WERI-Rb-1 (cell line): ENCODE measurements around the gene PABPC1L.

Experiments used
- DNase-seq: peaks from one replicate; pipeline ENCODE4 v3.0.0-alpha.2; 2020
- H3K27ac ChIP-seq: fragments of 250-450 bp; sonication (Bioruptor Pico); 2 replicates; pipeline ENCODE4 v1.5.1; 2020; ENCODE audit warnings: mild to moderate bottlenecking, moderate library complexity
- H3K27me3 ChIP-seq: fragments of 250-450 bp; sonication (Bioruptor Pico); 2 replicates; pipeline ENCODE4 v1.5.1; 2021; ENCODE audit warnings: mild to moderate bottlenecking, low read depth, moderate library complexity; ENCODE audit not compliant: insufficient read depth, severe bottlenecking
- H3K36me3 ChIP-seq: fragments of 250-450 bp; sonication (Bioruptor Pico); 2 replicates; pipeline ENCODE4 v1.5.1; 2020; ENCODE audit warnings: mild to moderate bottlenecking, moderate library complexity
- H3K4me3 ChIP-seq: 2 replicates; pipeline ENCODE4 v1.5.1; 2011; ENCODE audit warnings: low read depth, mild to moderate bottlenecking, control low read depth, low read length
- H3K9me3 ChIP-seq: fragments of 250-450 bp; sonication (Bioruptor Pico); 2 replicates; pipeline ENCODE4 v1.5.1; 2021; ENCODE audit warnings: mild to moderate bottlenecking, moderate library complexity; ENCODE audit not compliant: severe bottlenecking
- TF ChIP-seq, protein P1 (sequence below): IDR thresholded peaks from 2 replicates; pipeline ENCODE4 v1.5.1; 2011; ENCODE audit warnings: low read depth, mild to moderate bottlenecking, control low read depth, inconsistent platforms, low read length

Gene PABPC1L

DNA sequence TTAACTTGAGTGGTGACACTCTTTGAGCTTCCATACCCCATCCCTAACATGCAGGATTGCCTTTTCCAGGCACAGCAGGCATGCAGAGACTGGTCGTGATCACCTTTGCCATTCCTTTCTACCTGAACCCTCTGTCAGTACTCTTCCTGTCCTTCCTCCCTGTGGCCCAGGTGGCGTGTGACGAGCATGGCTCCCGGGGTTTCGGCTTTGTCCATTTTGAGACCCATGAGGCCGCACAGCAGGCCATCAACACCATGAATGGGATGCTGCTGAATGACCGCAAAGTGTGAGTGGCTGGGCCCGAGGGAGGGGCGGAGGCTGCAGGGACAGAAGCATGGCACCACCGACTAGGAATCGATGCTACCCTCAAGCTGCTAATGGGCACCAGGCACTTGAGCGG lies 6.7 kb downstream of the PABPC1L start:
- DNase-seq = no peak

DNA sequence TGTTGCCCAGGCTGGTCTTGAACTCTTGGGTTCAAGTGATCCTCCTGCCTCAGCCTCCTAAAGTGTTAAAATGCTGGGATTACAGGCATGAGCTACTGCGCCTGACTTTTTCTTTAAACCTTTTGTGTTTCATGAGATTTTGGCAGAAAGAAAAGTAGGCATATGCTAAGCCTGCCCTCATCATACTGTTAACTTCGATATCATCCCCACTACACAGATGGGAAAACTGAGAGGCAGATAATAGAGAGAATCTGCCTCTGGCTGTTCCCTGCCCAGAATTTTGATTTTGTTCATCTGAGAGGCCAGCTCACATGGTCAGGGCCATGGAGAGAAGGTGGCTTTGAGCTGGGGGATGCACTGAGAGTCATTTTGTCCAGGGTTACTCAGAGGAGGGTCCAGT lies 7.5 kb downstream of the PABPC1L start:
- Histone ChIP-seq H3K27me3 (no peaks in the 10 kb centered on the region), H3K36me3 (peaks cover 49% of the 10 kb centered on the region), H3K9me3 (no peaks in the 10 kb centered on the region), H3K4me3 (no peak overlapping the region), H3K27ac (no peak overlapping the region)
- DNase-seq = no peak
- TF ChIP-seq, protein P1, sequence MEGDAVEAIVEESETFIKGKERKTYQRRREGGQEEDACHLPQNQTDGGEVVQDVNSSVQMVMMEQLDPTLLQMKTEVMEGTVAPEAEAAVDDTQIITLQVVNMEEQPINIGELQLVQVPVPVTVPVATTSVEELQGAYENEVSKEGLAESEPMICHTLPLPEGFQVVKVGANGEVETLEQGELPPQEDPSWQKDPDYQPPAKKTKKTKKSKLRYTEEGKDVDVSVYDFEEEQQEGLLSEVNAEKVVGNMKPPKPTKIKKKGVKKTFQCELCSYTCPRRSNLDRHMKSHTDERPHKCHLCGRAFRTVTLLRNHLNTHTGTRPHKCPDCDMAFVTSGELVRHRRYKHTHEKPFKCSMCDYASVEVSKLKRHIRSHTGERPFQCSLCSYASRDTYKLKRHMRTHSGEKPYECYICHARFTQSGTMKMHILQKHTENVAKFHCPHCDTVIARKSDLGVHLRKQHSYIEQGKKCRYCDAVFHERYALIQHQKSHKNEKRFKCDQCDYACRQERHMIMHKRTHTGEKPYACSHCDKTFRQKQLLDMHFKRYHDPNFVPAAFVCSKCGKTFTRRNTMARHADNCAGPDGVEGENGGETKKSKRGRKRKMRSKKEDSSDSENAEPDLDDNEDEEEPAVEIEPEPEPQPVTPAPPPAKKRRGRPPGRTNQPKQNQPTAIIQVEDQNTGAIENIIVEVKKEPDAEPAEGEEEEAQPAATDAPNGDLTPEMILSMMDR = no peak

More for the DNA sequence above, 6.7 kb downstream of the PABPC1L start:
- TF ChIP-seq, protein P1 = no peak
- Histone ChIP-seq H3K27me3 (no peaks in the 10 kb centered on the region), H3K27ac (no peak overlapping the region), H3K9me3 (no peaks in the 10 kb centered on the region), H3K4me3 (no peak overlapping the region), H3K36me3 (peaks cover 42% of the 10 kb centered on the region)

DNA sequence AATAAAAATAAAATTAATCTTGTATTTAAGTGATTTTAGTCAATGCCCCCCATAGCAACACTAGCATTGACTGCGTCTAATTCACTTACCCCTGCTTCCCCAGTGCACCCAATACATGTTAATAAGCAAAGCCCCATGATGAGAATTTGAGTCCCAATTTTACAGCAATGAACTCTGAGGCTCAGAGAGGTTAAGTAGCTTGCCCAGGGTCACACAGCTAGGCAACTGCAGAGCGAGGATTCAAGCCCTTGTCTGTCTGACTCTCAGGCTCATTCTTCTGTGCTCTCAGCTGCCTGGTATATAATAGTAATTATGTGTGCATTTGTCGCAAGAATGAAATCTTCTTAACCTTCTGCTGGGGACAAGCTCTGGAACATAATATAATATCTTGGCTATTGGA lies 8.5 kb downstream of the PABPC1L start:
- DNase-seq = no peak
- TF ChIP-seq, protein P1 = no peak
- H3K36me3 ChIP-seq = peaks cover 52% of the 10 kb centered on the region

DNA sequence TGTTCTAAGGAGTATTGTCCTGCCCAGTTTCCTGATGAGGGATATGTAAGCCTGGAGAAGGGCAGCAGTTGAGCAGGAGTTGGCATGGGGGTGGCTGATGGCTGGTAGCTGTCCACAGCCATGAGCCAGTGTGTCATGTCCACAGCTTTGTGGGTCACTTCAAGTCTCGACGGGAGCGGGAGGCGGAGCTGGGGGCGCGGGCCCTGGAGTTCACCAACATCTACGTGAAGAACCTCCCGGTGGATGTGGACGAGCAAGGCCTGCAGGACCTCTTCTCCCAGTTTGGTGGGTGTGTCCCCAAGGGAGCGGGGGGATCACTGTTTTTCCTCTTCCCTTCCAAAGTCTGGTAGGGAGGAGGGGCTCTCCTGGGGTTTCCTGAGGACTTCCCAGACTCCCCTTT lies 8.9 kb downstream of the PABPC1L start:
- Histone ChIP-seq H3K36me3 (peaks cover 48% of the 10 kb centered on the region), H3K9me3 (no peaks in the 10 kb centered on the region), H3K4me3 (no peak overlapping the region), H3K27ac (no peak overlapping the region), H3K27me3 (no peaks in the 10 kb centered on the region)
- TF ChIP-seq, protein P1 = no peak
- no peak for DNase-seq

More for the DNA sequence above, 8.5 kb downstream of the PABPC1L start:
- Histone ChIP-seq H3K9me3 (no peaks in the 10 kb centered on the region), H3K4me3 (no peak overlapping the region), H3K27ac (no peak overlapping the region), H3K27me3 (no peaks in the 10 kb centered on the region)

DNA sequence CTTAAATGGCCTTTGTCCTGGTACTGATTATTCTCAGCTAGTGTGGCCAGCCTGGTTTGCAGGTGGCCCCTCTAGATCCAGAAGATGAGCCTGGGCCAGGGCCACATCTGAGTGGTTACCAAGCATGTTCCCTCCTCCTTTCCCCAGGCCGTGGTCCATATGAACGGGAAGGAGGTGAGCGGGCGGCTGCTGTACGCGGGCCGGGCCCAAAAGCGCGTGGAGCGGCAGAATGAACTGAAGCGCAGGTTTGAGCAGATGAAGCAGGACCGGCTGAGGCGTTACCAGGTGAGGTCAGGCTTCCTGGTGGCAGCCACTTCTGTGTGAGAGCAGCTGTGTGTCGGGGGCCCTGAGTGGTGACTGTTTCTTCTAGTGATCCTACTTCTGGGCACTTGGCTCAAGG lies 11.6 kb downstream of the PABPC1L start:
- Histone ChIP-seq H3K9me3 (no peaks in the 10 kb centered on the region), H3K36me3 (peaks cover 38% of the 10 kb centered on the region), H3K4me3 (no peak overlapping the region), H3K27ac (no peak overlapping the region), H3K27me3 (no peaks in the 10 kb centered on the region)
- TF ChIP-seq, protein P1 = no peak
- no peak for DNase-seq

DNA sequence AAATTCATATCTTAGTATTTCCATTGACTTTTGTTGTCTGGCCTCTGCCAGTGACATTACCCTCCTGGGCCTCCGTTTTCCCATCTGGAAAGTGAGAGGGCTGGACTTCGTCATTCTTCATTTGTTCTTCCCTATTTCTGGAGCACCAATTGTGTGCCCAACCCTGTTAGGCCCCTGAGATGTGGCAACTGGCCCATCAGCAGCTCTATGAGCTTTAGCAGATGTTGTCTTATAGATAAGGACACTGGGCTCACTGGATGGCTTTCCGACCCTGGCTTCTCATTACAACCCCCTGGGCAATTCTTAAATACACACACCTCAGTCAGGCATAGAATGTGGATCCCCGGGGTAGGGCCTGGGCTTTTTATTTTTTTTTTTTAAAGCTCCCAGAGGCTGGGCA lies 14.7 kb downstream of the PABPC1L start:
- no peak for DNase-seq
- Histone ChIP-seq H3K36me3 (peaks cover 32% of the 10 kb centered on the region), H3K4me3 (no peak overlapping the region), H3K27ac (no peak overlapping the region), H3K27me3 (no peaks in the 10 kb centered on the region), H3K9me3 (no peaks in the 10 kb centered on the region)
- TF ChIP-seq, protein P1 = no peak
